Panc1 (cell line): ENCODE results near the gene ASB5.

Experiments used
- POLR2AphosphoS5 ChIP-seq: IDR thresholded peaks from 2 replicates; pipeline ENCODE4 v1.6.1; 2012; ENCODE audit warnings: mild to moderate bottlenecking, low read depth, low read length, moderate library complexity
- SIN3A ChIP-seq: IDR thresholded peaks from 2 replicates; pipeline ENCODE4 v1.6.1; 2012; ENCODE audit warnings: low read depth, mild to moderate bottlenecking, low read length, moderate library complexity, borderline replicate concordance; ENCODE audit not compliant: insufficient read depth
- TF ChIP-seq, protein P1 (sequence below): fragments of 450-650 bp; IDR thresholded peaks from 2 replicates; pipeline ENCODE4 v1.5.1; 2017; ENCODE audit warnings: mild to moderate bottlenecking

DNA sequence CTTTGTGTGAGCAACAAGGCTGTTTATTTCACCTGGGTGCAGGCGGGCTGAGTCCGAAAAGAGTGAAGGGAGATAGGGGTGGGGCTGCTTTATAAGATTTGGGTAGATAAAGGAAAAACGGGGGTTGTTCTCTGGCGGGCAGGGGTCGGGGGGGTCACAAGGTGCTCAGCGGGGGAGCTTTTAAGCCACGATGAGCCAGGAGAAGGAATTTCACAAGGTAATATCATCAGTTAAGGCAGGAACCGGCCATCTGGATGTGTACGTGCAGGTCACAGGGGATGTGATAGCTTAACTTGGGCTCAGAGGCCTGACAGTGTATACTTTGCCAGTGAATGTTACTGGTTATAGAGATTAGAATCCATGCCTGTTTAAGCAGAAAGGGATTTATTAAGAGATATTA lies 31.0 kb upstream of the ASB5 start:
- TF ChIP-seq, protein P1, sequence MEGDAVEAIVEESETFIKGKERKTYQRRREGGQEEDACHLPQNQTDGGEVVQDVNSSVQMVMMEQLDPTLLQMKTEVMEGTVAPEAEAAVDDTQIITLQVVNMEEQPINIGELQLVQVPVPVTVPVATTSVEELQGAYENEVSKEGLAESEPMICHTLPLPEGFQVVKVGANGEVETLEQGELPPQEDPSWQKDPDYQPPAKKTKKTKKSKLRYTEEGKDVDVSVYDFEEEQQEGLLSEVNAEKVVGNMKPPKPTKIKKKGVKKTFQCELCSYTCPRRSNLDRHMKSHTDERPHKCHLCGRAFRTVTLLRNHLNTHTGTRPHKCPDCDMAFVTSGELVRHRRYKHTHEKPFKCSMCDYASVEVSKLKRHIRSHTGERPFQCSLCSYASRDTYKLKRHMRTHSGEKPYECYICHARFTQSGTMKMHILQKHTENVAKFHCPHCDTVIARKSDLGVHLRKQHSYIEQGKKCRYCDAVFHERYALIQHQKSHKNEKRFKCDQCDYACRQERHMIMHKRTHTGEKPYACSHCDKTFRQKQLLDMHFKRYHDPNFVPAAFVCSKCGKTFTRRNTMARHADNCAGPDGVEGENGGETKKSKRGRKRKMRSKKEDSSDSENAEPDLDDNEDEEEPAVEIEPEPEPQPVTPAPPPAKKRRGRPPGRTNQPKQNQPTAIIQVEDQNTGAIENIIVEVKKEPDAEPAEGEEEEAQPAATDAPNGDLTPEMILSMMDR, result no peak
- TF ChIP-seq POLR2AphosphoS5 (no peak), SIN3A (no peak)
